GM18505 (cell line): ENCODE data around the gene CEP55.

Experiments
- ATAC-seq: cut with Tn5 transposase; IDR thresholded peaks from one replicate; pipeline ENCODE4 v1.9.1; 2021; ENCODE audit not compliant: unreplicated experiment
- POLR2A ChIP-seq: IDR thresholded peaks from 4 replicates; pipeline ENCODE4 v1.6.1; 2011; ENCODE audit warnings: borderline replicate concordance; ENCODE audit not compliant: insufficient read depth, insufficient read length; ENCODE audit errors: extremely low read depth

Gene CEP55

GRCh38 chr10:93548376-93549071 lies 52.1 kb downstream of the CEP55 start:
- no peak for TF ChIP-seq POLR2A
- no peak for ATAC-seq

GRCh38 chr10:93550606-93551005 lies 54.2 kb downstream of the CEP55 start:
- no peak for TF ChIP-seq POLR2A
- no peak for ATAC-seq

- ATAC-seq, result no peak
- no peak for TF ChIP-seq POLR2A
Observed at GRCh38 chr10:93552780-93553179, 56.4 kb downstream of the CEP55 start.

- ATAC-seq, result no peak
- TF ChIP-seq POLR2A, result no peak
Observed at GRCh38 chr10:93553482-93554315, 57.3 kb downstream of the CEP55 start.

- no peak for ATAC-seq
- TF ChIP-seq POLR2A, result no peak
Observed at GRCh38 chr10:93554316-93554663, 57.9 kb downstream of the CEP55 start.

- no peak for TF ChIP-seq POLR2A
- no peak for ATAC-seq
Observed at GRCh38 chr10:93554760-93555432, 58.5 kb downstream of the CEP55 start.

- ATAC-seq, result no peak
- TF ChIP-seq POLR2A, result no peak
Observed at GRCh38 chr10:93559490-93559889, 63.1 kb downstream of the CEP55 start.

GRCh38 chr10:93560541-93560940 lies 64.1 kb downstream of the CEP55 start:
- TF ChIP-seq POLR2A, result no peak

GRCh38 chr10:93565446-93565845 lies 69.0 kb downstream of the CEP55 start:
- no peak for ATAC-seq

More at GRCh38 chr10:93560541-93560940, 64.1 kb downstream of the CEP55 start:
- no peak for ATAC-seq

GRCh38 chr10:93566435-93567276 lies 70.2 kb downstream of the CEP55 start, which contains the start of gene FFAR4:
FFAR4 (plus strand) TSS chr10:93566665; CDS start chr10:93566721, 56 bp downstream.
- ATAC-seq, result no peak
- no peak for TF ChIP-seq POLR2A

More at GRCh38 chr10:93565446-93565845, 69.0 kb downstream of the CEP55 start:
- no peak for TF ChIP-seq POLR2A

- no peak for TF ChIP-seq POLR2A
- ATAC-seq, result no peak
Observed at GRCh38 chr10:93567277-93568104, 71.1 kb downstream of the CEP55 start.

- TF ChIP-seq POLR2A, result no peak
- ATAC-seq, result no peak
Observed at GRCh38 chr10:93568105-93568390, 71.6 kb downstream of the CEP55 start.

GRCh38 chr10:93570383-93570782 lies 74.0 kb downstream of the CEP55 start:
- no peak for TF ChIP-seq POLR2A
- no peak for ATAC-seq

GRCh38 chr10:93572606-93573005 lies 76.2 kb downstream of the CEP55 start:
- no peak for TF ChIP-seq POLR2A
- no peak for ATAC-seq
